ENCODE data around the gene C1orf174. TPM values are rescaled to one million over a fixed set of nuclear protein-coding genes. Genes with fewer than 3 reads are reported as not detected.

C1orf174 gene
- total RNA-seq = 30.7 and 33.6 TPM in 2 replicates

GRCh38 chr1:3900150-3900968, at the start of gene C1orf174:
C1orf174 (minus strand) TSS chr1:3900272; CDS start chr1:3900186, 86 bp downstream.

GRCh38 chr1:3856923-3857790, 42.9 kb downstream of the C1orf174 start, which contains the start of the genes CEP104 and DFFB:
CEP104 (minus strand) TSS chr1:3857211; CDS start chr1:3852407, 4,804 bp downstream.
DFFB (plus strand) TSS chr1:3857476; CDS start chr1:3857604, 128 bp downstream.

Other genes starting within 250 kb of the C1orf174 start
- gene TP73, start 247.8 kb downstream of the C1orf174 start, total RNA-seq = not detected in 2 replicates
- not detected in 2 replicates for gene CCDC27, start 147.8 kb downstream of the C1orf174 start, total RNA-seq
- gene SMIM1, start 127.5 kb downstream of the C1orf174 start, total RNA-seq = 0.49 and 2.7 TPM in 2 replicates
- gene LRRC47, start 103.8 kb downstream of the C1orf174 start, total RNA-seq = 37.6 and 38.3 TPM in 2 replicates
- gene CEP104, start 43.1 kb downstream of the C1orf174 start, total RNA-seq = 19.8 and 24.2 TPM in 2 replicates
- 6.7 and 7.5 TPM in 2 replicates for gene DFFB, start 42.8 kb downstream of the C1orf174 start, total RNA-seq

Measured in hair follicle dermal papilla cell (primary cell).